Dedifferentiated amniotic fluid mesenchymal stem cell (primary cell): ENCODE data around the gene PDCD11.
"Not testable (repeated sequence)": the region's sequence is repeated elsewhere in the genome, so short reads cannot be mapped to it uniquely, and the experiment has no call there.

Source experiments
- DNase-seq: peaks from one replicate; pipeline ENCODE4 v3.0.0-alpha.2; 2016; ENCODE audit errors: extremely low spot score

Gene PDCD11

GRCh38 chr10:103472005-103472404 is 75.6 kb downstream of the PDCD11 start:
- DNase-seq = no peak

GRCh38 chr10:103473261-103473671 is 76.8 kb downstream of the PDCD11 start:
- DNase-seq = no peak

GRCh38 chr10:103474077-103474476 is 77.7 kb downstream of the PDCD11 start:
- no peak for DNase-seq

GRCh38 chr10:103475437-103475836 is 79.0 kb downstream of the PDCD11 start:
- no peak for DNase-seq

GRCh38 chr10:103476046-103476768 is 79.8 kb downstream of the PDCD11 start:
- no peak for DNase-seq

- DNase-seq = no peak
Measured at GRCh38 chr10:103478671-103479070, 82.2 kb downstream of the PDCD11 start.

GRCh38 chr10:103479135-103479534 is 82.7 kb downstream of the PDCD11 start, which contains the start of gene CALHM3:
Gene CALHM3 (minus strand): TSS chr10:103479240. CDS start chr10:103479032, 208 bp downstream.
- no peak for DNase-seq

- DNase-seq = no peak
Measured at GRCh38 chr10:103480521-103480920, 84.1 kb downstream of the PDCD11 start.

GRCh38 chr10:103481974-103482531 is 85.6 kb downstream of the PDCD11 start:
- peak; percentile 51 for DNase-seq

- not testable (repeated sequence) for DNase-seq
Measured at GRCh38 chr10:103486635-103487409, 90.4 kb downstream of the PDCD11 start.

GRCh38 chr10:103487410-103487708 is 90.9 kb downstream of the PDCD11 start:
- no peak for DNase-seq

GRCh38 chr10:103490986-103491314 is 94.5 kb downstream of the PDCD11 start:
- DNase-seq = no peak

GRCh38 chr10:103491729-103492364 is 95.4 kb downstream of the PDCD11 start:
- DNase-seq = peak; percentile 79

GRCh38 chr10:103492655-103493261 is 96.3 kb downstream of the PDCD11 start:
- DNase-seq = no peak

- no peak for DNase-seq
Measured at GRCh38 chr10:103493362-103493915, 97.0 kb downstream of the PDCD11 start, which contains the start of gene NEURL1. Gene NEURL1 (plus strand): TSS chr10:103493705. CDS start chr10:103494388, 683 bp downstream.

GRCh38 chr10:103493916-103494877 is 97.8 kb downstream of the PDCD11 start:
- DNase-seq = no peak

GRCh38 chr10:103495321-103495720 is 98.9 kb downstream of the PDCD11 start:
- no peak for DNase-seq
